SK-N-SH (cell line): ENCODE data around the gene TGFA. TPM values are rescaled to one million over a fixed set of nuclear protein-coding genes. Genes with fewer than 3 reads are reported as not detected.

Experiments
- CTCF ChIA-PET: fragments of 300-600, 350-600 bp; formaldehyde crosslinking; extraction: SDS; loops from one replicate; lab custom pipeline; 2021; lab: Yijun Ruan, JAX
- POLR2A ChIA-PET: fragments of 350-600 bp; sonication (Branson Sonifier 250); formaldehyde crosslinking; extraction: SDS; loops from one replicate; lab custom pipeline; 2020; ENCODE audit warnings: antibody characterized with exemption, inconsistent platforms; lab: Yijun Ruan, JAX
- DNase-seq: peaks from one replicate; pipeline ENCODE4 v3.0.0; 2012
- H2AFZ ChIP-seq: fragments of 200-600 bp; sonication (generic); 2 replicates; pipeline ENCODE4 v1.8.1; 2016; ENCODE audit warnings: antibody characterized with exemption, mild to moderate bottlenecking, low read depth
- H3F3A ChIP-seq: fragments of 200-600 bp; sonication (generic); replicated peaks from 2 replicates; pipeline ENCODE3; 2016; ENCODE audit warnings: antibody characterized with exemption, mild to moderate bottlenecking; ENCODE audit not compliant: insufficient read depth
- H3K27ac ChIP-seq, 2 experiments: fragments of 200-500 bp in 1 of 2; fragments of 200-600 bp in 1 of 2; sonication (Bioruptor generic) in 1 of 2; sonication (generic), shearing (Covaris generic) in 1 of 2; 2 replicates each; pipeline versions ENCODE4 v1.5.1 to v1.6.1; 2014 to 2016; ENCODE audit warnings: low read depth in 2 of 2, inconsistent platforms in 1 of 2, low read length in 1 of 2, mild to moderate bottlenecking in 1 of 2, mixed read lengths in 1 of 2
- H3K27me3 ChIP-seq: fragments of 200-600 bp; sonication (generic), shearing (Covaris generic); 2 replicates; pipeline ENCODE4 v1.6.1; 2016; ENCODE audit warnings: mixed run types; ENCODE audit not compliant: insufficient read depth
- H3K36me3 ChIP-seq, 2 experiments: fragments of 200-500 bp in 1 of 2; fragments of 200-600 bp in 1 of 2; sonication (Bioruptor generic) in 1 of 2; sonication (generic) in 1 of 2; replicated peaks in 1 of 2; 2 replicates each; pipeline versions ENCODE3 to v1.5.1; 2014 to 2016; ENCODE audit warnings: low read length in 1 of 2, mild to moderate bottlenecking in 1 of 2; ENCODE audit not compliant: insufficient read depth in 2 of 2, control insufficient read depth in 1 of 2
- H3K4me1 ChIP-seq, 2 experiments: fragments of 200-500 bp in 1 of 2; fragments of 200-600 bp in 1 of 2; sonication (Bioruptor generic) in 1 of 2; sonication (generic), shearing (Covaris generic) in 1 of 2; 2 replicates each; pipeline versions ENCODE4 v1.5.1 to v1.6.1; 2014 to 2016; ENCODE audit warnings: low read depth in 1 of 2, low read length in 1 of 2, mixed run types in 1 of 2; ENCODE audit not compliant: insufficient read depth in 2 of 2, control insufficient read depth in 1 of 2
- H3K4me2 ChIP-seq: fragments of 200-600 bp; sonication (generic), shearing (Covaris generic); 2 replicates; pipeline ENCODE4 v1.6.1; 2017; ENCODE audit warnings: mixed run types
- H3K4me3 ChIP-seq, 2 experiments: fragments of 200-500 bp in 1 of 2; fragments of 200-600 bp in 1 of 2; sonication (Bioruptor generic) in 1 of 2; sonication (generic), shearing (Covaris generic) in 1 of 2; 2 replicates each; pipeline versions ENCODE4 v1.5.1 to v1.8.1; 2014 to 2016; ENCODE audit warnings: low read depth in 2 of 2, inconsistent platforms in 1 of 2, low read length in 1 of 2, mild to moderate bottlenecking in 1 of 2, mixed read lengths in 1 of 2, moderate library complexity in 1 of 2
- H3K79me2 ChIP-seq: fragments of 200-600 bp; sonication (generic); 2 replicates; pipeline ENCODE4 v1.8.1; 2017; ENCODE audit warnings: mild to moderate bottlenecking; ENCODE audit not compliant: insufficient read depth
- H3K9ac ChIP-seq: fragments of 200-600 bp; sonication (generic); 2 replicates; pipeline ENCODE4 v1.6.1; 2017; ENCODE audit warnings: mixed run types
- H3K9me2 ChIP-seq: fragments of 200-600 bp; sonication (generic); 2 replicates; pipeline ENCODE4 v1.6.1; 2017; ENCODE audit warnings: mixed run types
- H3K9me3 ChIP-seq: fragments of 200-600 bp; sonication (generic); 2 replicates; pipeline ENCODE4 v1.6.1; 2017; ENCODE audit warnings: mixed run types, mild to moderate bottlenecking, moderate library complexity
- H4K20me1 ChIP-seq: fragments of 200-600 bp; sonication (generic); 2 replicates; pipeline ENCODE4 v1.6.1; 2017; ENCODE audit warnings: mild to moderate bottlenecking, mixed run types; ENCODE audit not compliant: insufficient read depth
- CHD2 ChIP-seq: fragments of 150-350 bp; IDR thresholded peaks from 2 replicates; pipeline ENCODE4 v1.6.1; 2018; ENCODE audit warnings: low read length; ENCODE audit not compliant: partially characterized antibody
- EZH2phosphoT487 ChIP-seq: fragments of 200-600 bp; sonication (generic); IDR thresholded peaks from 2 replicates; pipeline ENCODE4 v1.6.1; 2017; ENCODE audit warnings: low read depth, mixed run types, mild to moderate bottlenecking, antibody characterized with exemption, moderate library complexity, borderline replicate concordance
- FOSL2 ChIP-seq: IDR thresholded peaks from 2 replicates; pipeline ENCODE4 v1.4.0; 2012; ENCODE audit warnings: low read depth, mild to moderate bottlenecking, moderate library complexity, borderline replicate concordance
- GATA2 ChIP-seq: sonication (generic); formaldehyde crosslinking; IDR thresholded peaks from 2 replicates; pipeline ENCODE4 v1.5.0; 2020; ENCODE audit warnings: mild to moderate bottlenecking, missing genetic modification reagents
- IRF3 ChIP-seq: fragments of 150-350 bp; IDR thresholded peaks from 2 replicates; pipeline ENCODE4 v1.6.1; 2016; ENCODE audit warnings: mild to moderate bottlenecking, low read depth, low read length
- MAX ChIP-seq: IDR thresholded peaks from 2 replicates; pipeline ENCODE4 v1.4.0; 2012; ENCODE audit warnings: low read depth
- MEF2A ChIP-seq: IDR thresholded peaks from 2 replicates; pipeline ENCODE4 v1.4.0; 2012; ENCODE audit warnings: low read depth, borderline replicate concordance
- NRF1 ChIP-seq: IDR thresholded peaks from 2 replicates; pipeline ENCODE4 v1.6.1; 2012; ENCODE audit warnings: low read depth, mild to moderate bottlenecking, low read length
- RAD21 ChIP-seq: IDR thresholded peaks from 2 replicates; pipeline ENCODE4 v1.6.1; 2012; ENCODE audit warnings: mild to moderate bottlenecking, low read length
- RFX5 ChIP-seq: IDR thresholded peaks from 2 replicates; pipeline ENCODE4 v1.6.1; 2012; ENCODE audit warnings: mild to moderate bottlenecking, improper control_type of control experiment, low read length
- SIN3A ChIP-seq: IDR thresholded peaks from 2 replicates; pipeline ENCODE4 v1.6.1; 2012; ENCODE audit warnings: low read depth, mild to moderate bottlenecking, low read length, moderate library complexity, borderline replicate concordance
- SMC3 ChIP-seq: IDR thresholded peaks from 2 replicates; pipeline ENCODE4 v1.6.1; 2012; ENCODE audit warnings: low read depth, low read length, improper control_type of control experiment
- TCF12 ChIP-seq: IDR thresholded peaks from 2 replicates; pipeline ENCODE4 v1.4.0; 2012
- TEAD4 ChIP-seq: IDR thresholded peaks from 2 replicates; pipeline ENCODE4 v1.4.0; 2012; ENCODE audit warnings: mild to moderate bottlenecking, borderline replicate concordance; ENCODE audit not compliant: insufficient read depth
- USF2 ChIP-seq: fragments of 150-350 bp; IDR thresholded peaks from 2 replicates; pipeline ENCODE4 v1.6.1; 2017; ENCODE audit warnings: antibody characterized with exemption, low read length, low read depth, borderline replicate concordance
- YY1 ChIP-seq: IDR thresholded peaks from 2 replicates; pipeline ENCODE4 v1.4.0; 2012; ENCODE audit warnings: low read depth, mild to moderate bottlenecking
- ZBTB33 ChIP-seq: IDR thresholded peaks from 2 replicates; pipeline ENCODE4 v1.4.0; 2012; ENCODE audit warnings: low read depth, borderline replicate concordance
- WGBS: methylation state at CpG from one replicate; pipeline ENCODE4 v1.1.6; 2017; ENCODE audit warnings: low lambda C conversion rate; 5-methylcytosine and 5-hydroxymethylcytosine counted together
- polyA plus RNA-seq, 3 experiments: library from polyadenylated mRNA; depleted of rRNA; stranded (reverse); fragments of >200 nt; gene quantifications; 2 replicates each; pipeline ENCODE4 v1.2.3, GENCODE V29; 2012

The TGFA gene
- polyA plus RNA-seq, 1 of the 3 experiments (the other 2 are of a cell fraction) = not detected

GRCh38 chr2:70411483-70412125, 142.0 kb downstream of the TGFA start:
- H2AFZ ChIP-seq = no peak overlapping the region
- no peak overlapping the region for H3K4me3 ChIP-seq
- no peaks in the 10 kb centered on the region for H3K36me3 ChIP-seq
- no peak overlapping the region for H3K9ac ChIP-seq
- H4K20me1 ChIP-seq = no peaks in the 10 kb centered on the region
- H3K4me1 ChIP-seq = no peaks in the 10 kb centered on the region
- no peak overlapping the region for H3K4me2 ChIP-seq
- no peaks in the 10 kb centered on the region for H3K9me2 ChIP-seq
- no peaks in the 10 kb centered on the region for H3K79me2 ChIP-seq
- no peak for DNase-seq
- no peak overlapping the region for H3K27ac ChIP-seq
- no peaks in the 10 kb centered on the region for H3F3A ChIP-seq
- ChIA-PET CTCF (no interaction called here), POLR2A (no interaction called here)
- WGBS = 42% methylated on average over 4 of the region's 6 CpGs
- H3K9me3 ChIP-seq = no peaks in the 10 kb centered on the region
- no peak for TF ChIP-seq RFX5
- no peak for TF ChIP-seq USF2
- TF ChIP-seq NRF1 = no peak
- peaks cover 16% of the 10 kb centered on the region for H3K27me3 ChIP-seq

- TF ChIP-seq TEAD4 (no peak), FOSL2 (no peak), TCF12 (no peak), RAD21 (no peak), CHD2 (no peak), GATA2 (CRISPR knock-in tag) (no peak), IRF3 (no peak), YY1 (no peak), MAX (no peak), SIN3A (no peak), NRF1 (no peak), EZH2phosphoT487 (no peak), MEF2A (no peak), ZBTB33 (no peak), SMC3 (no peak)
- Histone ChIP-seq H3K27ac (no peak overlapping the region), H3K4me1 (no peaks in the 10 kb centered on the region), H3K27me3 (no peaks in the 10 kb centered on the region; the same call in 1 of the 2 replicates), H3K9me3 (no peaks in the 10 kb centered on the region), H3F3A (no peaks in the 10 kb centered on the region), H3K79me2 (no peaks in the 10 kb centered on the region), H4K20me1 (no peaks in the 10 kb centered on the region), H3K36me3 (no peaks in the 10 kb centered on the region), H3K4me2 (no peak overlapping the region), H3K9me2 (no peaks in the 10 kb centered on the region), H2AFZ (no peak overlapping the region), H3K9ac (no peak overlapping the region), H3K4me3 (no peak overlapping the region)
- 32% methylated on average over 5 of the region's 8 CpGs for WGBS
- ChIA-PET POLR2A (no interaction called here), CTCF (interaction anchor here (1.2 kb wide), 1 partner anchor 15 kb away, joined by 6 read pairs; no protein-coding TSS in a partner anchor)
- DNase-seq = no peak
These were observed 150.2 kb downstream of the TGFA start for GRCh38 chr2:70403267-70404053.
